Suprapubic skin (tissue), 4 donors: ENCODE data around the gene PHKB.

Experiments used
- EP300 ChIP-seq: sonication (generic); formaldehyde crosslinking; IDR thresholded peaks from one replicate; pipeline ENCODE4 v1.6.1; 2017; ENCODE audit warnings: antibody characterized with exemption
- POLR2A ChIP-seq, 2 donors: fragments of 450-650 bp; IDR thresholded peaks; one replicate each; pipeline ENCODE4 v1.6.1; 2017; ENCODE audit warnings: antibody characterized with exemption in 2 of 2, mild to moderate bottlenecking in 2 of 2, moderate library complexity in 2 of 2
- POLR2AphosphoS5 ChIP-seq, 3 donors: sonication (generic); formaldehyde crosslinking; IDR thresholded peaks; one replicate each; pipeline ENCODE4 v1.6.1; 2017; ENCODE audit warnings: antibody characterized with exemption in 3 of 3
- TF ChIP-seq, protein P1 (sequence below), 2 donors: fragments of 200-600 bp in 1 of 2; fragments of 450-650 bp in 1 of 2; sonication (generic) in 1 of 2; IDR thresholded peaks; one replicate each; pipeline ENCODE4 v1.5.1; 2016 to 2019; ENCODE audit warnings: antibody characterized with exemption in 2 of 2, mild to moderate bottlenecking in 1 of 2, moderate library complexity in 1 of 2

DNA sequence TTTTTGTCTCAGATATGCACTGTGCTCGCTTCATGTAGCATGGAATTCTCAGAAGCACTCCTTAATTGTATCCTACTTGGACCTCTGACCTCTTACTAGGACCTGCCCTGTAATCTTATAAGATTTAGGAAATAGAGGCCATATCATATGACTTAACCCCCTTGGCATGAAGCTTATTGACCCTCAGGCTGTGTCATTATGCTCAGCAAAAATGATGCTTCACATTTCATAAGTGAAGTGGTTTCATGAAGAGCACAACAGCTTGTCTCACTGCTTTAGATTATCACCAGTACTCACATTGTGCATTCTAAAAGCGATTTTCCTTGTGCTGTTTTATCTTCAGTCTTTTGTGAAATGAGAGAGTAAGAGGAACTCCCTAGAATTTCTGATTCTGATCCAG, 6.4 kb downstream of the PHKB start:
- TF ChIP-seq EP300 (no peak), POLR2A (IDR thresholded peaks at IDR 0.05) (no peak), POLR2AphosphoS5 (IDR thresholded peaks at IDR 0.05) (no peak)
- TF ChIP-seq, protein P1, sequence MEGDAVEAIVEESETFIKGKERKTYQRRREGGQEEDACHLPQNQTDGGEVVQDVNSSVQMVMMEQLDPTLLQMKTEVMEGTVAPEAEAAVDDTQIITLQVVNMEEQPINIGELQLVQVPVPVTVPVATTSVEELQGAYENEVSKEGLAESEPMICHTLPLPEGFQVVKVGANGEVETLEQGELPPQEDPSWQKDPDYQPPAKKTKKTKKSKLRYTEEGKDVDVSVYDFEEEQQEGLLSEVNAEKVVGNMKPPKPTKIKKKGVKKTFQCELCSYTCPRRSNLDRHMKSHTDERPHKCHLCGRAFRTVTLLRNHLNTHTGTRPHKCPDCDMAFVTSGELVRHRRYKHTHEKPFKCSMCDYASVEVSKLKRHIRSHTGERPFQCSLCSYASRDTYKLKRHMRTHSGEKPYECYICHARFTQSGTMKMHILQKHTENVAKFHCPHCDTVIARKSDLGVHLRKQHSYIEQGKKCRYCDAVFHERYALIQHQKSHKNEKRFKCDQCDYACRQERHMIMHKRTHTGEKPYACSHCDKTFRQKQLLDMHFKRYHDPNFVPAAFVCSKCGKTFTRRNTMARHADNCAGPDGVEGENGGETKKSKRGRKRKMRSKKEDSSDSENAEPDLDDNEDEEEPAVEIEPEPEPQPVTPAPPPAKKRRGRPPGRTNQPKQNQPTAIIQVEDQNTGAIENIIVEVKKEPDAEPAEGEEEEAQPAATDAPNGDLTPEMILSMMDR (IDR thresholded peaks at IDR 0.05), result no peak
